ENCODE measurements around the gene FAM13A.
"Not testable (repeated sequence)": the region's sequence is repeated elsewhere in the genome, so short reads cannot be mapped to it uniquely, and the experiment has no call there.

Gene FAM13A

DNA sequence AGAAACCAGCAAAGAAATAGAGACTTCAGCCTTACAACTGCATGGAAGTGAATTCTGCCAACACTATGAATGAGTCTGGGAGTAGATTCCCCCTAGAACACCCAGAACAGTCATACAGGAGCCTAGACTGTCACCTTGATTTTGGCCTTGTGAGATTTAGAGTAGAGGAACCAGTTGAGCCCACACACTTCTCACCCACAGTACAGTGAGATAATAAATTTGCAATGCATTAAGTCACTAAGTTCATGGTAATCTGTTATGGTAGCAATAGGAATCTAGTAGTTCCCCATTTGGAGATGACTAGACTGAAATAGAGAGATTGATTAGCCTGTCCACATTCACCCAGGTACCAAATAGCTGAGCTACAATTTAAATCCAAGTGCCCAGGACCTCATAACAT lies 59.0 kb downstream of the FAM13A start:
- DNase-seq, result no peak

DNA sequence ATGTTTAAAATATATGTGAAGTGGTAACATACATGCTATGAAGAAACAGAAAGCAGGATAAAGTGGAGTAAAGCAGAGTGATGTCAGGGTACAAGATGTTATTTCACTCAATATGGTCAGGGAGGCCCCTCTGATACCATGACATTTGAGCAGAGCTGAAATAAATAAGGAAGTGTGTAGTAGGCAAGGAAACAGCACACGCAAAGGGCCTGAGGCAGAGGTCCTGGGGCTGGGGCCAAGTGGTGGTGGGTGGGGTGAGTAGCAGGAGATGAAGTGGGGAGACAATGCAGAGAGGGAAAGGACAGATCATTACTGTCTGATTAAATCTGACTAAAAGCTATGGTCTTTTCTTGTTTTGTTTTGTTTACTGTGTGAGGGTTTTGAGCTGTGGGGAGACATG lies 61.1 kb downstream of the FAM13A start:
- no peak for DNase-seq

- DNase-seq, result not testable (repeated sequence)
These were observed 61.7 kb downstream of the FAM13A start for GRCh38 chr4:88995257-88995656.

- DNase-seq, result no peak
These were observed 63.7 kb downstream of the FAM13A start for GRCh38 chr4:88993246-88993645.

GRCh38 chr4:88991746-88992145 lies 65.2 kb downstream of the FAM13A start:
- no peak for DNase-seq

DNA sequence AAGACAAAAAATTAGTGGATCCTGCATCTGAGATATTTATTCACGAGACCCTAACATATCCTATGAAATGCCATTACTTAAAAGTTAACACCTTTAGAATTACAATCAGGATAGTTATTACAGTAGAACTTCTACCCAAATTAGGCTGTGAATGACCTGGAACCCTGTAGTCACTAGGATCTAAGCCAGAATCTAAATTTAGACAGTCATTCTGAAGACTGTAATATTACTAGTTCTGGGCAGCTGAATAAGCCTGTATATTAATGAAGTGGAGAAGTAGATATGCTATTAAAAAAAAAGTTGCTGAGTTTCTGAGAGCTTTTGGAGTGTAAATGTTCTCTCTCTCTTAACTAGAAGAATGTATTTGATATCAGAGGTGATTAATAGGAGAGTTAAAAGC lies 67.0 kb downstream of the FAM13A start:
- DNase-seq, result no peak

DNA sequence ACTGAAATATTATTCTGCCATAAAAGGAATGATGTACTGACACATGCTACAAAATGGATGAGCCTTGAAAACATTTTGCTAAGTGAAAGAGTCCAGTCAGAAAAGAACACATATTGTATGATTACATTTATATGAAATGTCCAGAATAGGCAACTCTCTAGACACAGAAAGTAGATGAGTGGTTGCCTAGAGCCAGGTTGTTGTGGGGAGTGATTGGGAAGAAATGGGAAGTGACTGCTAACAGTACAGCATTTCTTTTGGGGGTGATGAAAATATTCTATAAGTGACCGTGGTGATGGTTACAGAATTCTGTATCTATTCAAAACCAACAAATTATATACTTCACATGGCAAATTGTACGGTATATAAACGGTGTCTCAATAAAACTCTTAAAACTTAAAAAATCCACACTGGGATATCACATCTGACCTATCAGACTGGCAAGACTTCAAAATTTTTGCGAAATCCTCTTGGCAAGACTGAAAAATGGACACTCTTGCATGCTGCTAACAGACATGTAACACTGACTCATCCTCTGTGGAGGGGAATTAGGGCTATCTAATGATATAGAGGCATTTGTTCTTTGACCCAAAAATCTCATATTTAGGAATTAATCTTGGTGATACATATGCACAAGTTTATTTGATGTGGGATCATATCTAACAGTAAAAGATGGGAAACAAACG lies 71.8 kb downstream of the FAM13A start:
- DNase-seq, result peak; percentile 77

DNA sequence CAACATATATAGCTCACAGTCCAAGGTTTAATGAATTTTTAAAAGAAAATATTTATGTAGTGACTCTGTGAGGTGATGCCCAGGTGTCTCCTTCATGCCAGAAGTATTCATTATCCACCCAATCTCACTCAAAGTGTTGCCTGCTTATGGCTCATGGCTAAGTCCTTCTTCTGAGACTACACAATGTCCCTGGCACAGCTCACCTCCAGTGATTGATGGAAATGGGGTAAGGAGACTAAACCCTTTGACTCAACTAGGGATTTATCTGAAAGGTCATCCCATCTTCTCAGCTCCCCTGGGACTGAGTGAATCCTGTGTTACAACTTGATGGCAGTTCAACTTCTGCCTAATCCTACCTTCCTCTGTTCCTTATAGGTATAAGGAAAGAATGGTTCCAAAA lies 74.2 kb downstream of the FAM13A start:
- DNase-seq, result no peak

GRCh38 chr4:88981993-88982392 lies 75.0 kb downstream of the FAM13A start:
- DNase-seq, result no peak

DNA sequence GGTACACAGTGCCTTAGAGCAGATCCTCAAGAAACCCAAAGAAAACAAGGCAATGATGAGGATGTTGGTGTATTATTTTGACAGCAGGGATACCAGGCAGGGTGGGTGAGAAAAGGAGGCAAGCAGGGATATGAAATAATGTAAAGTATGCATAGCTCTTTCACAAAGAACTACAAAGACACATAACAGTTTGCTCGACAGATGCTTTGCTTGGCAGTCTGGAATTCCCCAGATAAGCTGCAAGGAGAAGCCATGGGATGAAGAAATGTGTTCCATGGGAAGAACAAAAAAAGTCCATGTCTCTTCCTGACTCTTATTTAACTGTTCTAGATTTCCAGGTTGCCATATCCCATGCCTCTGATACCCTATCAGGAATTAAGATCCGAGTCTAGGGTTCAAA lies 75.4 kb downstream of the FAM13A start:
- no peak for DNase-seq

- no peak for DNase-seq
These were observed 77.7 kb downstream of the FAM13A start for GRCh38 chr4:88979276-88979675.

GRCh38 chr4:88976775-88977035 lies 80.3 kb downstream of the FAM13A start:
- no peak for DNase-seq

DNA sequence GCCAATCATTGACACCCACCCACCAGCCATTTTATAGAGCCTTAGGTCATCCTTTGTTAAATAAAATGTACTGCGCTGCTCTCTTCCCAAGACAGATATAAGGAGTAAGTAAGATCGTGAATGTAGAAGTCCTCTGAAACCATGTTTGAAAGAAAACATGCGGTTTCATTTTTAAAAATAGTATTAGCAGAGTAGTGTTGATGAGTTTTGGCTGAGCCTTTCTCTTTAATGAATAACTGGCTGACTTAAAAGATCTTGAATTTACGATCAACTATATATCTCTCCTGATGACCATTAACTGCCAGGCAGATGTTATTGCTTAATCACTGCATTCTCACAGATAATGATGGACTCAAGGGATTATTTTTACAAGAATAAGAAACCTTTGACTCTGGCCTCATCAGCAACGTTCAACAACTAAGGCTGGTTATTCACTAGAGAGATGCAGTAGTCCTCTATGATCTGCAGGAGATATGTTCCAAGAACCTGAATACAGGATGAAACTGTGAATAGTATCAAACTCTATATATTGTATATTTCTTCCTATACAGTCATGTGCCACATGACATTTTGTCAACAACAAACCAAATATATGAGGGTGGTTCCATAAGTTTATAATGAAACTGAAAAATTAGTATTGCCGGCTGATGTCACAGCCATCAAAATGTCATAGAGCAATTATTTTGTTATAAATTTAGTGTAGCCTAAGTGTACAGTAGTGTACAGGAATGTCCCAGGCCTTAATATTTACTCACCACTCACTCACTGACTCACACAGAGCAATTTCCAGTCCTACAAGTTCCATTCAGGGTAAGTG lies 80.8 kb downstream of the FAM13A start:
- DNase-seq, result no peak

GRCh38 chr4:88971536-88971935 lies 85.4 kb downstream of the FAM13A start:
- DNase-seq, result no peak

DNA sequence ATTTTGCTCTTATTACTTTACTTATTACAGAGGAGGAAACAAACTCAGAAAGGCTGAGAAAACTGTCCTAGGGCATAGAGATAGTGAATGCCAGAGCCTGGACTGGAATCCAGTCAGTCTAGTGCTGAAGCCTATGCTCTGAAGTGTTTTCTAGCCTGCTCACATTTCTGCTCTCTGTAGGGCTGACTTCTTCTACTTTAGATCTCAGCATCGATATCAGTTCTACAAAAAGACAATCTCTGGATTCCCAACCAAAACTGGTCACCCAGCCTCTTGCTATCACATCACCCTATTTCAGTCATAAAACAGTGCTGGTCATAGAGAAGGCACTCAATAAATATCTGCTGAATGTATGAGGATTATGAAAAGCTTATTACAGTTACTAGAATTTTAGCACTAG lies 87.2 kb downstream of the FAM13A start:
- DNase-seq, result no peak

- no peak for DNase-seq
These were observed 87.7 kb downstream of the FAM13A start for GRCh38 chr4:88969271-88969670.

DNA sequence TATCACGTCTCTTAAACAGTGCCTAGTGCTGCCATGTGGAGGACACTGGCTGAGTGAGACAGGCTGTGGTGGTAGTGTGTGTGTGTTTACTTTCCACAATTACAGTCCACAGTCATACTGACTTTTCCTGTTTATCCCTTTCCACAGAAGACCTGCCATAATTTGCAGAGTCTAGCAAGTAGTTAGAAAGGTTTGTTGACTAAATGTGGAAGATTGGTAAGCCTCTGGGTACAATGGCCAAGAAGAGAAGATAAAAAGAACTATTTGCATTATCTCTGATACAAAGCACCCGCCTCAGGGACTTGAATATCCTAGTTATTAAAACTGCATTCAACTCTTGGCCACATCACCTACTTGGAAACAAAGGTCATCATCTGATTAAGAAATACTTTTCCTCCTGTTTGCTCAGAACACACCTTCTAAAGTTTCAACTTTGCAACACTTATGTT lies 89.1 kb downstream of the FAM13A start:
- DNase-seq, result no peak

GRCh38 chr4:88965053-88965452 lies 91.9 kb downstream of the FAM13A start:
- DNase-seq, result no peak

DNA sequence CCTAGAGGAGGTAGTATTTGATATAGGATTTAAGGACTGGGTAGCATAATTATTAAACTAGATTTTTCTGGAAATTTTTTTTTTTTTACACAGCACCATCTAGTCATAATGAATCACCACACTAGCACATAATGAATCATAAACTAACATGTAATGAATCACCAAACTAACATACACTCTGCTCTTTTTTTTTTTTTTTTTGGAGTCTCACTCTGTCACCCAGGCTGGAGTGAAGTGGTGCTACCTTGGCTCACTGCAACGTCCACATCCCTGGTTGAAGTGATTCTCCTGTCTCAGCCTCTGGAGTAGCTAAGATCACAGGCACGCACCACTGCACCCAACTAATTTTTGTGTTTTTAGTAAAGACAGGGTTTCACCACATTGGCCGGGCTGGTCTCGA lies 92.5 kb downstream of the FAM13A start:
- DNase-seq, result peak; percentile 32

DNA sequence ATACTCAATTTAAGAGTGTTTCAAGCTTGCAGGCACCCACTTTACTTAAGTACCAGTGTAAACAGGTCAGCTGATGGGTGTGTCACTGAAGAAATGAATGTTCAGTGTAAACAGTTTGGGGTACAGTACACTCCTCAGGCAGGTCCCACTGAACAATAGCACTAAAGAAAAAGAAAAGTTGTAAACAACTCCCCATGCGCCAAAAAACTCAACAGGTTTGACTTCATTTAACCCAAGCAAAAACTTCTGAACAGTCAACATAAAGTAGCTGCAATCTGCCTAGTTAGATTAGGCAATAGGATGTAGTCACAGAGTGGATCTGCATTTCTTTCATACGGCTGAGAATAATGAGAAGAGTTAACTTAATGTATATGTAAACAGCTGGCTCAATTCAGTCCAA lies 93.2 kb downstream of the FAM13A start:
- no peak for DNase-seq

- DNase-seq, result no peak
These were observed 94.6 kb downstream of the FAM13A start for GRCh38 chr4:88962396-88962795.

DNA sequence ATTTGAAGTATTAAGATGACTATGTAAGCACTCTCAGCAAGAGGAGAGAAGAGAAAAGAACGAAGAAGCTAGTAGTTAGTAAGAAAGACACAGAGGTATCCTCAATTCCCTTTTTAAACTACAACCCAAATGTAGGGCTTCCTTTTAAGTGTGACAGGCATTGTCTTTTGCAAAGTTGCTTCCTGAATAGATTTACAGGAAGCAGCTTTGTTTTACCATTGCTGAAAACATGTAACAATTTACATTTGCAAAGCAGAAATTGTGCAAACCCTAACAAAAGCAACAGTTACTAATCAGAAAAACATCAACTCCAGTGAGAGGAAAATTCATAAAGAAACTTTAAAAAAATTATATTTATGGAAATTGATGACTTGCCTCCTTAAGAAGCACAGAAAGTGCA lies 96.4 kb downstream of the FAM13A start:
- DNase-seq, result no peak

DNA sequence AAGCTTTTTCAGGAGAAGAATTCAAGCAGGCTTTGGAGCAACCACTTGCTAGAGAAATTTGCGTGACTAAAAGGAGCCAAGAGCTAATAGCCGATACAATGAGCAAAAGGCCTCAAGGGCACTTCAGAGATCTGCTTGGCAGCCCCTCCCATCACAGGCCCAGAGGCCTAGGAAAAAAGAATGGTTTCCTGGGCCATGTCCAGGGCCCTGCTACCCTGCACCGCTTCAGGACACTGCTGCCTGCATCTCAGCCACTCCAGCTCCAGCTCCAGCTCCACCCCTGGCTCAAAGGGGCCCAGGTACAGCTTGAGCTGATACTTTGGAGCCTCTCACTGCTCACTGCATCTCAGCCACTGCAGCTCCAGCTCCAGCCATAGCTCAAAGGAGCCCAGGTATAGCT lies 98.9 kb downstream of the FAM13A start:
- no peak for DNase-seq

- no peak for DNase-seq
These were observed 99.4 kb downstream of the FAM13A start for GRCh38 chr4:88957570-88957969.
